ENCODE data around the gene GPD1.
A peak's percentile ranks its signal among the peaks of the same experiment; 100 is the strongest.

GPD1 gene

DNA sequence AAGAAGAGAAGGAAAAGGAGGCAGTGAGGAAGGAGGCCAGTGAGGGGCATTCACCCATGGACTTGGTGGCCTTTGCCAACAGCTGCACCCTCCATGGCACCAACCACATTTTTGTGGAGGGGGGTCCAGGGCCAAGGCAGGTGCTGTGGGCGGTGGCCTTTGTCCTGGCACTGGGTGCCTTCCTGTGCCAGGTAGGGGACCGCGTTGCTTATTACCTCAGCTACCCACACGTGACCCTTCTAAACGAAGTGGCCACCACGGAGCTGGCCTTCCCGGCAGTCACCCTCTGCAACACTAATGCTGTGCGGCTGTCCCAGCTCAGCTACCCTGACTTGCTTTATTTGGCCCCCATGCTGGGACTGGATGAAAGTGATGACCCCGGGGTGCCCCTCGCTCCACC, 30.1 kb upstream of the GPD1 start:
- no peak for DNase-seq (ENCODE audit: low read depth)
- TF ChIP-seq, protein P1, sequence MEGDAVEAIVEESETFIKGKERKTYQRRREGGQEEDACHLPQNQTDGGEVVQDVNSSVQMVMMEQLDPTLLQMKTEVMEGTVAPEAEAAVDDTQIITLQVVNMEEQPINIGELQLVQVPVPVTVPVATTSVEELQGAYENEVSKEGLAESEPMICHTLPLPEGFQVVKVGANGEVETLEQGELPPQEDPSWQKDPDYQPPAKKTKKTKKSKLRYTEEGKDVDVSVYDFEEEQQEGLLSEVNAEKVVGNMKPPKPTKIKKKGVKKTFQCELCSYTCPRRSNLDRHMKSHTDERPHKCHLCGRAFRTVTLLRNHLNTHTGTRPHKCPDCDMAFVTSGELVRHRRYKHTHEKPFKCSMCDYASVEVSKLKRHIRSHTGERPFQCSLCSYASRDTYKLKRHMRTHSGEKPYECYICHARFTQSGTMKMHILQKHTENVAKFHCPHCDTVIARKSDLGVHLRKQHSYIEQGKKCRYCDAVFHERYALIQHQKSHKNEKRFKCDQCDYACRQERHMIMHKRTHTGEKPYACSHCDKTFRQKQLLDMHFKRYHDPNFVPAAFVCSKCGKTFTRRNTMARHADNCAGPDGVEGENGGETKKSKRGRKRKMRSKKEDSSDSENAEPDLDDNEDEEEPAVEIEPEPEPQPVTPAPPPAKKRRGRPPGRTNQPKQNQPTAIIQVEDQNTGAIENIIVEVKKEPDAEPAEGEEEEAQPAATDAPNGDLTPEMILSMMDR (IDR thresholded peaks at IDR 0.05; ENCODE audit: low read length, missing control alignments) = no peak
- no peak overlapping the region for H3K4me3 ChIP-seq (replicated peaks; ENCODE audit: low read depth, low read length)

DNA sequence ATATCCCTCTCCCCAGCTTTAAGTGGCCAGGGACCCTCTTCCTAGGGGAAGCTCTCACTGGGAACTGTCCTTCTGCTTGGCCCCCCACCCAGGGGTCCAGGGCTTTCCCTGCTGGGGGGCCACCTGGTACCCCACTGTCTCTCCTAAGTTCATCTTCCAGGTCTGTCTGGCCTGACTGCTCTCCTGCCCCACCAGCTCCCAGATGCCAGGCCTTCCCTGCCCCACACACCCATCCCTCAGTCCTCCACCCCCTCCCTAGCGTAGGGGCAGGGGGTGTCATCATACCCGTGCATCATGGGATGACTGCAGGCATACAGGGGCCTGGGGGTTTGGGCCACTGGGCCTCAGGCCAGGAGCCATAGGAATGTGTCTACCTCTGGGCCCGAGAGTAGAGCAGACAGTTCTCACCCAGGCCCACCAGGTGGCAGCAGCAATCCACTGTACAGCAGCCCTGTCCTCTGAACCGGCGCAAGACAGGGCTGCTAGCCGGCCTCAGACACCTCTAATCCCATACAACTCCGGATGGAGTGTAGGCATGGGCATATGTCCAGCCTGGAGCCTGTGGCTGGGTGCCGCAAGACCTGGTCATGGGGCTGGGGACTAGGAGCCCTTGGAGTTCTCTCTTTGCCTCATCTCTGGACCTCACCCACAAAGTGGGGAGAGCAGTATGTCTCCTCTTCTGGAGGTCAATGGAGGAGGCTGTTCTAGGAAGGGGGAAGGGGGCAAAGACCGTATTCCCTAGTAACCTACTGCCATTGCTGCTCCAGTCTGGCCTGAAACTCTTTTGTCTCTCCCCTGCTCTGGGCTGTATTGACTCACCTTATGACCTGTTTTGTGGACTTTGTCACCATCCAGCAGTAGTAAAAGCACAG, 28.6 kb upstream of the GPD1 start:
- peak; percentile 87 for DNase-seq (ENCODE audit: low read depth)
- TF ChIP-seq, protein P1 (IDR thresholded peaks at IDR 0.05; ENCODE audit: low read length, missing control alignments) = peak; percentile 87
- H3K4me3 ChIP-seq (replicated peaks; ENCODE audit: low read depth, low read length) = no peak overlapping the region

DNA sequence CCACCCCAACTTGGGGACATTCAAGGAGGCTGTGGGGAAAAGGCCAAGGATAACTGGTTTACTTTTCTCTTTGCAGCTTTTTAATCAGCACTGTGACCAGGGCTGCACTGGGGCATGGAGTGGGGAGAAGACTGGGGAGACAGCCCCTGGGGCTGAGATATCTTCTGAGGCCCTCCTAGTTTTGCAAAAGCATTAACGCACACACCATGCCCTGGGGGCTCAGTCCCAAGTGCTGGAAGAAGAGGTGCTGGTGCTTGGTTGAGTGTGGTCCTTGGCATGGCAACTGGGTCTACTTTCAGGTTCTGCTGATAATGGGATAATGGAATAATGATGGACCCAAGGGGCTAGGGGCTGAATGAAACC, 28.0 kb upstream of the GPD1 start:
- TF ChIP-seq, protein P1 (IDR thresholded peaks at IDR 0.05; ENCODE audit: low read length, missing control alignments) = no peak
- H3K4me3 ChIP-seq (replicated peaks; ENCODE audit: low read depth, low read length) = no peak overlapping the region
- DNase-seq (ENCODE audit: low read depth) = no peak

DNA sequence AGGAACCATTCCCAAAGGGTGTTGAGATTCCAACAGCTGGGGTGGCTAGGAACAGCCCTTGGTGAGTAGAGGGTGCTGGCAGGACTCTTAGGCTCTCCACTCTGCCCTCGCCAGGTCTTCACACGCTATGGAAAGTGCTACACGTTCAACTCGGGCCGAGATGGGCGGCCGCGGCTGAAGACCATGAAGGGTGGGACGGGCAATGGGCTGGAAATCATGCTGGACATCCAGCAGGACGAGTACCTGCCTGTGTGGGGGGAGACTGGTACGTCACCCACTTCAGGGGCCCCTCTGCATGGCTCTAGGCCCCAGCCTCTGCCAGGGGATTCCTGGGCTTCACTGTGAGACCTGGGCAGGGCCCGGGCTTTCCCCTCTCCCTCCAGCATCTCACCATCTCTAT, 26.7 kb upstream of the GPD1 start:
- no peak overlapping the region for H3K4me3 ChIP-seq (replicated peaks; ENCODE audit: low read depth, low read length)
- no peak for DNase-seq (ENCODE audit: low read depth)
- TF ChIP-seq, protein P1 (IDR thresholded peaks at IDR 0.05; ENCODE audit: low read length, missing control alignments) = no peak

GRCh38 chr12:50078281-50078680, 25.5 kb upstream of the GPD1 start:
- H3K4me3 ChIP-seq (replicated peaks; ENCODE audit: low read depth, low read length) = no peak overlapping the region
- TF ChIP-seq, protein P1 (IDR thresholded peaks at IDR 0.05; ENCODE audit: low read length, missing control alignments) = no peak
- DNase-seq (ENCODE audit: low read depth) = no peak

DNA sequence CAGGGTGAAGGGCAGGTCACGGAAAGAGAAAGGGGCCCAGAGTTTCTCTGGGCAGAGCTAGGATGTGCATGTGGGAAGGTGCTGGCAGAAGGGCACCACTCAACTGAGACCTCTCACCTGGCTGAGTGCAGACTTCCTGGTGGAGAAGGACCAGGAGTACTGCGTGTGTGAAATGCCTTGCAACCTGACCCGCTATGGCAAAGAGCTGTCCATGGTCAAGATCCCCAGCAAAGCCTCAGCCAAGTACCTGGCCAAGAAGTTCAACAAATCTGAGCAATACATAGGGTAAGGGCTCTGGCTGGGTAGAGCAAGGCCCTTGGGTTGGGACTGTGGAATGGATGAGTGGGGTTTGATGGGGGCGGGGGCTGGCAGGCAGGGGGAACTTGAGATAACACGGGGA, 24.0 kb upstream of the GPD1 start:
- H3K4me3 ChIP-seq (replicated peaks; ENCODE audit: low read depth, low read length) = no peak overlapping the region
- TF ChIP-seq, protein P1 (IDR thresholded peaks at IDR 0.05; ENCODE audit: low read length, missing control alignments) = no peak
- no peak for DNase-seq (ENCODE audit: low read depth)
